ENCODE data around the gene DCC. TPM values are rescaled to one million over a fixed set of nuclear protein-coding genes. Genes with fewer than 3 reads are reported as not detected.

DCC gene
- total RNA-seq, 4 donors from 2014 or later, result 0.94 TPM; not detected in 3

DNA sequence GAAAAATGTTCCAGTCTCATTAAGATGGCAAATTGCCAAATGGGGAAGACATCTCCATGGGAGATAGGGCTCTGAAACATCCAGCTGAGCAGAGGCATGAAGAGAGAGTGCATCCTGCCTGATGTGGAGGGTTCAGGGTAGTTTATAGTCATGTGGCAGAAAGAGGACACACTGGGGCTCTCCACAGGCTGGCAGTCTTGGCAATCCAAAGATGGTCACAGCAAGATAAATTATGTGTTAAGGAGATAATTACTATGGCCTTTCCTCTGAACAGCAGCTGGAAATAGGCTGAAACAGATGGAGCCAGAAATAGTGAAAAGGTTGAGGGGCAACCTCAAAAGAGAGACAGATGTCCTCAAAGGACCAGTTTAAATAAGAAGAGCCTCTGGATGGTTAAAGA, 97.2 kb downstream of the DCC start:
- DNase-seq, result no peak
- H3K27me3 ChIP-seq, result no peaks in the 10 kb centered on the region
- no peaks in the 10 kb centered on the region for H3K9me3 ChIP-seq
- TF ChIP-seq, protein P1, sequence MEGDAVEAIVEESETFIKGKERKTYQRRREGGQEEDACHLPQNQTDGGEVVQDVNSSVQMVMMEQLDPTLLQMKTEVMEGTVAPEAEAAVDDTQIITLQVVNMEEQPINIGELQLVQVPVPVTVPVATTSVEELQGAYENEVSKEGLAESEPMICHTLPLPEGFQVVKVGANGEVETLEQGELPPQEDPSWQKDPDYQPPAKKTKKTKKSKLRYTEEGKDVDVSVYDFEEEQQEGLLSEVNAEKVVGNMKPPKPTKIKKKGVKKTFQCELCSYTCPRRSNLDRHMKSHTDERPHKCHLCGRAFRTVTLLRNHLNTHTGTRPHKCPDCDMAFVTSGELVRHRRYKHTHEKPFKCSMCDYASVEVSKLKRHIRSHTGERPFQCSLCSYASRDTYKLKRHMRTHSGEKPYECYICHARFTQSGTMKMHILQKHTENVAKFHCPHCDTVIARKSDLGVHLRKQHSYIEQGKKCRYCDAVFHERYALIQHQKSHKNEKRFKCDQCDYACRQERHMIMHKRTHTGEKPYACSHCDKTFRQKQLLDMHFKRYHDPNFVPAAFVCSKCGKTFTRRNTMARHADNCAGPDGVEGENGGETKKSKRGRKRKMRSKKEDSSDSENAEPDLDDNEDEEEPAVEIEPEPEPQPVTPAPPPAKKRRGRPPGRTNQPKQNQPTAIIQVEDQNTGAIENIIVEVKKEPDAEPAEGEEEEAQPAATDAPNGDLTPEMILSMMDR (IDR thresholded peaks at IDR 0.05), result no peak
- TF ChIP-seq POLR2A (IDR thresholded peaks at IDR 0.05), result no peak
- H3K4me3 ChIP-seq (replicated peaks in 1 of 3), result no peak overlapping the region
- H3K4me1 ChIP-seq, result no peaks in the 10 kb centered on the region
- H3K36me3 ChIP-seq, result no peaks in the 10 kb centered on the region
- H3K27ac ChIP-seq, result no peak overlapping the region
- intact Hi-C loops (cut with DNase I), result no loop called here

DNA sequence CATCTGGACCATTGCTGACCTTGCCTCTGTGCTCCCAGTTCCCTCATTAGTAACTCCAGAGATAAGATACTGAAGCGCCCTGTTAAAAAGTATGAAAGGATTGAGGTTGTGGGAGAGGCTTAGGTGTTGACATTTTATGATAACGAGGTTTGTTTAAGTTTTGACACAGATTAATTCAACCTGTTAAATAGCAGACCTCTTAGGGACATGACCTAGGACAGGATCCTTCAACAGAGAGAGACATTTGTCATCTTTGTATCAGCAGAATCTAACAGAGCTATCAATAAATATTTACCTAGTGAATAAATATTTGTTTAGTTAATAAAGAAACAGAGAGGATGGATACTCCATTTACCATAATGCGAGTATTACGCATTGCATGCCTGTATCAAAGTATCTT, 99.5 kb downstream of the DCC start:
- Histone ChIP-seq H3K4me1 (no peaks in the 10 kb centered on the region), H3K4me3 (replicated peaks in 1 of 3) (no peak overlapping the region), H3K9me3 (no peaks in the 10 kb centered on the region), H3K36me3 (no peaks in the 10 kb centered on the region), H3K27me3 (no peaks in the 10 kb centered on the region), H3K27ac (no peak overlapping the region)
- intact Hi-C loops (cut with DNase I), result no loop called here
- TF ChIP-seq, protein P1 (IDR thresholded peaks at IDR 0.05), result no peak
- no peak for TF ChIP-seq POLR2A (IDR thresholded peaks at IDR 0.05)
- no peak for DNase-seq
- WGBS, 2 donors, result 67 to 68% methylated on average over 4 of the region's 4 CpGs

DNA sequence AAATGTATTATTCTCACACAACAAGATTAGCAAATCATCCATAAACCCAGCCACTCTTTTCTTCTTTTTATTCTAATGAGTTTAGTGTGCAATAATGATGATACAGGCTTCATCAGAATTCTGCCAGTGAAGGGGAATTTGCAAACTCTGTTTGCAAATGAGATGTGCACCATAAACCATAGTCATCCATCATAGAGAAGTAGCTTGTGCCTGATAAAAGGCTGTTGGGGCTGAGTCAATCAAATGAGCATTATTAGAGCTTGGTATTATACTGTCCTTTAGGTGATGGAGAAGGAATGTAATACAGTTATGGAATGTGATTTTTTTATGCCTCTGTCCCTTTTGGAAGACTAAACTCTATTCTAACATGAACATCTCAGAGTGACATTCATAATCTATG, 101.8 kb downstream of the DCC start:
- no peak for DNase-seq
- Histone ChIP-seq H3K4me1 (no peaks in the 10 kb centered on the region), H3K27ac (no peak overlapping the region), H3K9me3 (no peaks in the 10 kb centered on the region), H3K36me3 (no peaks in the 10 kb centered on the region), H3K4me3 (replicated peaks in 1 of 3) (no peak overlapping the region), H3K27me3 (no peaks in the 10 kb centered on the region)
- TF ChIP-seq, protein P1 (IDR thresholded peaks at IDR 0.05), result no peak
- no peak for TF ChIP-seq POLR2A (IDR thresholded peaks at IDR 0.05)
- intact Hi-C loops (cut with DNase I), result no loop called here

DNA sequence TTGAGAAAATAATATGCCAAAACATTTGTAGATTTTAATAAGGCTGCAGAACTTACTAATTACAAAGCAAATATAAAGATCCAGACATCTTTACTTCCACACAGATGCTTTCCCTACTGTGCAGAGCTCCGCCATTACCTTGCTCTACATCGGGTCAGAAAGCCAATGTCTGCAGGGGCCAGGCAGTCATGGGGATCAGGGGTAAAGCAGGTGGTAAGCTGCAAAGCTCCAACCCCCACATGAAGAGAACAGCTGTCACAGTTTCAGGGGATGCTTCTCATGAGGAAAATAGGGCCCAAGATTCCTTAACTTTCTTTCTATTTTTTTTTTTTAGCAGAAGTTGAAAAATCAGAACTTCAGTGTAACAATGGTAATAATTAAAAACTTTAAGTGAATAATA, 102.7 kb downstream of the DCC start:
- H3K4me1 ChIP-seq, result no peaks in the 10 kb centered on the region
- 92 to 93% methylated on average over 2 of the region's 2 CpGs for WGBS, 2 donors

DNA sequence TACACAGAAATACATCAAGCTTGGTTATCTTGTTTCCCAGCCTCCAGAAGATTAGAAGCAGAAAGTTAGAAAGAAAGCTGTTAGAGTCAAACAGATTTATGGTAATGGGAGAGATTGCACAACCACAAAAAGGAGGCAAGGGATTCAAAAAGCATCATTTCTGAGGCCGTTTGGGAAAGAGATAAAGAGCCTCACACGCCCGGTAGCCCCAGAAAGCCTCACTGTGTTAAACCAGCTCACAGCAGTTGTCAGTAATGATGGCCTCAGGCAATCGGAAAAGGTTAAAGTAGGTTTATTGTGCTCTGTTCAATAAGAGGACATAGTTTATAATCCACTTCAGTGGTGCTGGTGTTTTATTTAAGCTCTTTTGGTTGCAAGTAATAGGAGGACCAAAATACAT, 111.3 kb downstream of the DCC start:
- H3K27ac ChIP-seq, result no peak overlapping the region
- H3K4me1 ChIP-seq, result no peaks in the 10 kb centered on the region
- intact Hi-C loops (cut with DNase I), result no loop called here
- H3K9me3 ChIP-seq, result no peaks in the 10 kb centered on the region
- no peak for TF ChIP-seq POLR2A (IDR thresholded peaks at IDR 0.05)
- TF ChIP-seq, protein P1 (IDR thresholded peaks at IDR 0.05), result no peak
- no peaks in the 10 kb centered on the region for H3K27me3 ChIP-seq
- DNase-seq, result no peak
- 64 to 70% methylated on average over 4 of the region's 4 CpGs for WGBS, 2 donors
- H3K36me3 ChIP-seq, result no peaks in the 10 kb centered on the region
- H3K4me3 ChIP-seq (replicated peaks in 1 of 3), result no peak overlapping the region

More for the DNA sequence above, 102.7 kb downstream of the DCC start:
- intact Hi-C loops (cut with DNase I), result no loop called here
- Histone ChIP-seq H3K9me3 (no peaks in the 10 kb centered on the region), H3K4me3 (replicated peaks in 1 of 3) (no peak overlapping the region), H3K27ac (no peak overlapping the region), H3K27me3 (no peaks in the 10 kb centered on the region), H3K36me3 (no peaks in the 10 kb centered on the region)
- no peak for DNase-seq
- no peak for TF ChIP-seq POLR2A (IDR thresholded peaks at IDR 0.05)
- TF ChIP-seq, protein P1 (IDR thresholded peaks at IDR 0.05), result no peak

Measured in thyroid gland (tissue), 4 donors.